HG02870 (cell line): ENCODE data around the gene DENR.
"Not testable (repeated sequence)": the region's sequence is repeated elsewhere in the genome, so short reads cannot be mapped to it uniquely, and the experiment has no call there.

ENCODE experiments used
- ATAC-seq: cut with Tn5 transposase; IDR thresholded peaks from one replicate; pipeline ENCODE4 v1.9.1; 2021; ENCODE audit warnings: mild to moderate bottlenecking, moderate library complexity; ENCODE audit not compliant: unreplicated experiment

DENR gene, protein sequence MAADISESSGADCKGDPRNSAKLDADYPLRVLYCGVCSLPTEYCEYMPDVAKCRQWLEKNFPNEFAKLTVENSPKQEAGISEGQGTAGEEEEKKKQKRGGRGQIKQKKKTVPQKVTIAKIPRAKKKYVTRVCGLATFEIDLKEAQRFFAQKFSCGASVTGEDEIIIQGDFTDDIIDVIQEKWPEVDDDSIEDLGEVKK

DNA sequence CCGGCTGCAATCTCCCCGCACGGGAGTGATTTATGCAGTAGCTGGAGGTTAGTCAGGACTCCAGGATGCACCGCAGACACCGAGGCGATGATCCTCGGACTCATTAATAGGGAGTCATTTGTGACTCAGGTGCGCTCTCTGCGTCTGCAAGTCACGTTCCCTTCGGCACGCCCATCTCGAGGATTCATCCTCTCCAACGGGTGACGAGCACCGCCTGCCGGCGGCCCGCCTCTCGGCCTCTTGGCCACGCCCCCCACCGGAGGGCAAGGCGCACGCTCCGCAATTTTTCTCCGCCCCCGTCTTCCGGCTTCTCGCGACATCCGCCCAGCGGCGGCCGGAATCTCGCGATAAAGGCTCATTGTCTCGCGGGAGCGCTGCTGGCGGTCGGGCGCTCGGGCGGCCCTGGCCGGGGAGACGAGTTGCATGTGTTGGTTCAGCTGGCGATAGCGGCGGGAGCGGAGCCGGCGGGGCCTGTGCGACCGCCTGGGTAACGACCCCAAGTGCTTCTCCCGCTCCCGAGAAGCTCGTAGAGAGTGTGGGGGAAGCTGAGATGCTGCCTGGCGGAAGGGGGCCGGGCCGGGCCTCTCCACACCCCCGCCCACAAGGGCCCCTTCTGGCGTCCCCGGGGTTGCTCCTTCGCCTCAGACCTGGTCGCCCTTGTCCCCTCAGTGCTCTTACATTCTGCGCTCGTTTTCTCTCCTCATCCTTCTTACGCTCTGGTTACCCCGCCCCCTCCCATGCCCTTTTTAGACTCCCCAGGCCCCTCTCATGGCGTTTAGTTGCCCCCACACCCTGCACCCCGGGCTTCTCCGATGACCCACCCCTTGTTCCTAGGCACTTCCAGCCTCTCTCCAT, at the start of gene DENR:
TSS of gene DENR (plus strand) at position 361 of the 855 bp plus-strand sequence. CDS start 878 bp downstream, outside the sequence.
- peak; percentile 94 for ATAC-seq

DNA sequence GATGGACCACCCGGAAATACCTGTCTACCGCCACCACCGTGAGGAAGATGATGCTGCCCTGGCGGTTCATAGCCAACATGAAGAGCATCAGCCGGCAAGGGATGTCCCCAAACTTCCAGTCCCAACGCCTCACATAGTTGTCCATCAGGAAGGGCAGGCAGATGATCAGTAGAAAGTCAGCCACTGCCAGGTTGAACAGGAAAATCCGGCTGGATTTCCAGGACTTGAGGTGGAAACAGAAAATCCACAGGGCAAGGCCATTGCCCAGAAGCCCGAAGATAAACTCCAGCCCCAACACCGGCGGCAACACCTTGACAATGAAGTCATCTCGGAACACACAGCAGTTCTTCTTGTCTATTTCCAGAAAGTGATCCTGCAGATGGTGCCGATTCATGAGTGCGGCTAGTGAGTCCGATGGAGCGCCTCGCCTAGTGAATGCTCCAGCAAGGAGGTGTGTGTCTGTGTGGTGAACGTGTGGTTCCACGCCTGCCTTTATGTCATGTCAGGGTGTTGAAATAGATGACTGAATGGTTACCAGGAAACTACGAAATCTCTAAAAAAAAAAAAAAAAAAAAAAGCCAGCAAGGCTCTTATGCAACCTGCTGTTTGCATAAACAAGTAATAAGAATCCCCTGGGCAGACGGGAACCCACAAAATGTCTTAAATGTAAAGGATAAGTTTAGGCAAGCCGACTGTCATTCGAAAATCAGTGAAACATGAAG, 49.6 kb upstream of the DENR start, which contains the start of gene HCAR2:
TSS of gene HCAR2 (minus strand) at position 468 of the 722 bp plus-strand sequence. CDS start at position 394, 74 bp downstream.
- not testable (repeated sequence) for ATAC-seq

DNA sequence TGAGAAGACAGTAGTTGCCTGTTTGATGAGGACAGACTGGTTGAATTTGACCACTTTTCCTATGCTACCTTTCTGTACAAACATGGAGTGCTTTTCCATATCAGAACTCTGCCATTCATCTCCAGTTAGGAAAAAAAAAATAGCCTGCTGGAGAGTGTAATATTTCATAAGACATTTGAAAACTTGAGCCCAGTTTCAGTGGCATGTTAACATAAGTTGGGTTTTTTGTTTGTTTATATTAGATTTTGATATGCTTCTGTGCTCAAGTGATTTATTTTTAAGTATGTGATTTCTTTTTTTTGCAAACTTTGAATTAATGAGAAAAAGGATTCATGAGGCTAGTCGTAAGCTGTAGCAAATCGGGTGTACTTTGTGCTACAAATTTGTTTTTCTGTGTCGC, 48.8 kb upstream of the DENR start:
- ATAC-seq = not testable (repeated sequence)

DNA sequence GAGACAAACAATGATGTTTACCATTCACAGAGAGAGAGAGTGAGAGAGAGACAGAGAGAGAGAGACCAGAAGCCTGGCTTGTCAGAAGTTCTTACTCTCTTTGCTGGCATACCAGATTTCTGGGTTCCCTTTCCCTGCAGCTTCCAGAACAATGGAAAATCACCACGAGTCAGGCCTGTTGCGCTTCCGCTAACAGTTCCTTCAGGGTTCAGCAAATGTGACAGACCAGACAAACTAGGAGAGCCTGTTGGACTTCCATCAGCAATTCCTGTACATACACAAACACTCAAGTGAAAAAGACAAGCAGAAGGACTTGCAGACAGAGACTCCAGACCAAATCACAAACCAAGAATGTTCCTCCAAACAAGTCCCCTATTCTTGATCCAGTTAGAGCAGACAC, 43.3 kb upstream of the DENR start:
- ATAC-seq = not testable (repeated sequence)

DNA sequence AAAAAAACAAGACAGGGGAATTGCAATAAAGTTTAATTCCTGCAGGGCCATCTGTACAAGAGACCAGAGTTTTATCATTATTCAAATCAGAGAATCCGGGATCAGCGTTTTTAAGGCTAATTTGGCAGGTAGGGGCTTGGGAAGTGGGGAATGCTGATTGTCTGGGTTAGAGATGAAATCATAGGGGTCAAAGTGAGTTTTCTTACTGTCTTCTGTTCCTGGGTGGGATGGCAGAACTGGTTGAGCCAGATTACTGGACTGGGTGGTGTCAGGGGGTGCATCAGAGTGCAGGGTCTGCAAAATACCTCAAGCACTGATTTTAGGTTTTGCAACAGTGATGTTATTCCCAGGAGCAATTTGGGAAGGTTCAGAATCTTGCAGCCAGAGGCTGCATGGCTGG, 42.3 kb upstream of the DENR start:
- not testable (repeated sequence) for ATAC-seq

DNA sequence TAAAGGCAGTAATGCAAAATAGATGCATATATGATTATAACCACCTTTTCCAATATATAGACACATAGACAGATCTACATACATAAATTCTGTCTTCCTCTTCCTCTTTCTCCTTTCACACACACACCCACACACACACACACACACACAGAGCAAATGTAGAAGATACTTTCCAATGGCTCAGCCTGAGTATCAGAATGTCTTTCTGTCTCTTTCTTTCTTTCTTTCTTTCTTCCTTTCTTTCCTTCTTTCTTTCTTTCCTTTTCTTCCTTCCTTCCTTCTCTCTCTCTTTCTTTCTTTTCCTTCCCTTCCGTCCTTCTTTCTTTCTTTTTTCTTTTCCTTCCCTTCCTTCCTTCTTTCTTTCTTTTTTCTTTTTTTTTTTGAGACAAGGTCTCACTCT, 41.4 kb upstream of the DENR start:
- ATAC-seq = not testable (repeated sequence)

DNA sequence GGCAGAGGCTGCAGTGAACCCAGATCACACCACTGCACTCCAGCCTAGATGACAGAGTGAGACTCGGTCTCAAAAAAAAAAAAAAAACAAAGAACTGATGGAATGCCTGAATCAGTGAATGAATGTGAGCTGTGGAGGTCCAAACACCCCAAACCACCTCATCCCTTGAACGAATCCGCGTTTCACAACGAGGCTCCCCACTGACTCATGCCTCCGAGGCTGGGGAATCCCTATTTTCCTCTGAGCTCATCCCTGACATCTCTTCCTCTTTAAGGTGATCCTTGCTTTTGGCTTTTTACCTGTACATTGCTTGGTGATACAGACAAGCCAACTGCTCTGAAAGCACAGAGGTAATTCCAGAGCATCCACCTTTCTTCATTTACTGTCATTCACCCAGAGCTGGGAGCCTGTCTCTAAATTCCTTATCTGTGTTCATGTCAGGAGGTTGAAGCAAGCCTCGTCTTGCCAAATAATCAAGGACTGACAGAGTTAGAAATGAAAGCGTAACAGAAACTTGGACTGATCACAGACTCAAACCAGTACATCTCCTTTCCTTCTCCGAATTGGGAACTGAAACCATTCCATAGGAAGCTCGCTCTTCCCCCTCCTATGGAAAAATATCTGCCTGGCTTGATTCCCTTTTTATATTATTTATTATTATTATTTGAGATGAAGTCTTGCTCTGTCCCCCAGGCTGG, 39.0 kb upstream of the DENR start:
- ATAC-seq = not testable (repeated sequence)

DNA sequence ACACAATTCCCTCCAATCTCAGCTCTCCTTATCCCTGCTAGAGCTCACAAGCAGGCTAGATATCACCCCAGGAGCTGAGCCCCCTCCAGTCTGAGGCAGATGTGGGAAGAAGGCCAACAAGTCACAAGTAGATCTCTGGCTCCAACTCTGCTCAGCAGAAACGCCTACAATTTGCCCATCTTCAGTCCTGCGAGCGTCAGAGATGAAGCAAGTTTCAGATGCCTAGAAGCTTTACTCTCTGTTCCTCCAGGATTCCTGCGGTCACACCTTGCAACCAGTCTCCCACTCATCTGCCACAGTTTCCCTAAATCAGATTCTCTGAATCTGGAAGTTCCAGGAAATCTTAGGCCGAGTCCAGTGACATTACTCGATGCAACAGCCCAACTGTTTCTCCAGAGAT, 37.4 kb upstream of the DENR start:
- ATAC-seq = not testable (repeated sequence)

DNA sequence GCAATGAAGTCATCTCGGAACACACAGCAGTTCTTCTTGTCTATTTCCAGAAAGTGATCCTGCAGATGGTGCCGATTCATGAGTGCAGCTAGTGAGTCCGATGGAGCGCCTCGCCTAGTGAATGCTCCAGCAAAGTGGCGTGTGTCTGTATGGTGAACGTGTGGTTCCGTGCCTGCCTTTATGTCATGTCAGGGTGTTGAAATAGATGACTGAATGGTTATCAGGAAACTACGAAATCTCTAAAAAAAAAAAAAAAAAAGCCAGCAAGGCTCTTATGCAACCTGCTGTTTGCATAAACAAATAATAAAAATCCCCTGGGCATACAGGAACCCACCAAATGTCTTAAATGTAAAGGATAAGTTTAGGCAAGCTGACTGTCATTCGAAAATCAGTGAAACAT, 36.0 kb upstream of the DENR start, which contains the start of gene HCAR3:
TSS of gene HCAR3 (minus strand) at position 154 of the 400 bp plus-strand sequence. CDS start at position 80, 74 bp downstream.
- ATAC-seq = not testable (repeated sequence)

DNA sequence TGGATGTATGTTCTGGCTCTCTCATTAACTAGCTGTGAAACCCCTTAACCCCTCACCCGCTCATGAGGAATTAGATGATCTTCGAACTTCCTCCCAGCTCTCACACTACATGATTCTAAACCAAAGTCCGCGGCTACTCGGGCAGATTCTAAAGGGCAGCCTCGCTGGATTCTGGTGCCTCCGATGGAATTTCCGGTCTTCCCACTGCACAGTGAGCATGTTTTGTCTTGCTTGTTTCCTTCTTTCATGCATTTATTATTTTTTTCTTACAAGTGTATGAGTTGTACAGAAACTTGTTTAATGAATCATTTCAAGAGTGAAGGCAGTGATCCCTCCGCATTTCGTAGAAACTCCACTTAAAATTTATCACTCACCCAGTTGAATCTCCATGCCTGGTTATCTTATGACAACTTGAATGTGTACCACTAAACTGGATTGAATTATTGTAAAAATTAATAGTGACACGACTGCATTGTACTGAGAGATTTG, 31.5 kb upstream of the DENR start:
- ATAC-seq = no peak

DNA sequence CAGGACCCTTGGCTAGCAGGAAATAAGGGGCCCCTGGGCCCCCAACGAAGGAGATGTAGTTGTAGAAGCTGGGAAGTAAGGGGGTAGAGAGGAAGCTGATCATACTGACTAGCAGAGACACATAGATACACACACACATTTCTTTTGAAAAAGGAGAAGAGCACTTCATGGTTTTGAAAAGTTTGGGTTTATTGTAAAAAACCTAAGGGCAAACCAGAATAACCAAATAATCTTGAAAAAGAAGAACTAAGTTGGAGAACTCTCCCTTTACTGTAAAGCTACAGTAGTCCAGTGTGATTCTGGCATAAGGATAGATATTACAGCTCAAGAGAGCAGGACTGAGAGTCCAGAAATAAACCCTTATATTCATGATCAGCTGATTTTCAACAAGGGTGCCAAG, 30.2 kb upstream of the DENR start:
- ATAC-seq = no peak

DNA sequence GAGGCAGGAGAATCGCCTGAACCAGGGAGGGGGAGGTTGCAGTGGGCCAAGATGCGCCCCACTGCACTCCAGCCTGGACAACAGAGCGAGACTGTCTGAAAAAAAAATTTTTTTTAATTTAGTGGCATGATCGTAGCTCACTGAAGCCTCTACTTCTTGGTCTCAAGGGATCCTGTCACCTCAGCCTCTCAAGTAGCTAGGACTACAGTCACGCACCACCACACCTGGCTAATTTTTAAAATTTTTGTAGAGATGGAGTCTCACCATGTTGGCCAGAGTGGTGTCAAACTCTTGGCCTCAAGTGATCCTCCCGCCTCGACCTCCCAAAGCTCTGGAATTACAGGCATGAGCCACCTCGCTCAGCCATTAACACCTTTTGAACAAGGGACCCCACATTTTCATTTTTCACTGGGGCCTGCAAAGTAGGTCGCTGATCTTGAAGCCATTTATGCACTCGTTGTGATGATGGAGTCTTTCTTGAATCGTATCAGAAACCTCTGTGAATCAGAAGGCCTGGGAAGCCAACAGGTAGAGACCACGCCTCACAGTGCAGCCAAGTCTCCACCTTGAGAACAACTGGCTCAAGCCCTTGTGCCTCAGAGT, 27.9 kb upstream of the DENR start:
- no peak for ATAC-seq

DNA sequence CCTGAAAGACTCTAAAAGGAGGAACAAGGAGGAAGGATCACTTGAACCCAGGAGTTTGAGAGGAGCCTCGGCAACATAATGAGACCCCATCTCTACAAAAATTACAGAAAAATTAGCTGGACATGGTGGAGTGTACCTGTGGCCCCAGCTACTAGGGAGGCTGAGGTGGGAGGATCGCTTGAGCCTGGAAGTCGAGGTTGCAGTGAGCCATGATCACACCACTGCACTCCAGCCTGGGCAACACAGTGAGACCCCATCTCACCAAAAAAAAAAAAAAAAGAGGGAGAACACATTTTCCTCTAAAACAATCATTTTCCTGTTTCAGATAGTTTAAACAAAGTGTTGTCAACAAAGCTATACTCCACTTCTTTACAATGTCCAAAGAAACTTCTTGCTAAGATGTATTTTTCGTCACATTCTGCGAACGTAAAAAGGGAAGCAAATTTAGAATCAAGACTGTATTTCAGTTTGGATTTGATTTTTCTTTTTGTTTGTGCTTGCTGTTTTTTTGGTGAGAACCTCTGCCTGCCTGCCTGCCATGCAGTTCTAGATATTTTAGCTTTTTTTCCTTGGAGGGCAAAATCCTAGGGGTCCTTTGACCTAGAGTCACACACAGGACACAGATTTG, 27.1 kb upstream of the DENR start:
- no peak for ATAC-seq

DNA sequence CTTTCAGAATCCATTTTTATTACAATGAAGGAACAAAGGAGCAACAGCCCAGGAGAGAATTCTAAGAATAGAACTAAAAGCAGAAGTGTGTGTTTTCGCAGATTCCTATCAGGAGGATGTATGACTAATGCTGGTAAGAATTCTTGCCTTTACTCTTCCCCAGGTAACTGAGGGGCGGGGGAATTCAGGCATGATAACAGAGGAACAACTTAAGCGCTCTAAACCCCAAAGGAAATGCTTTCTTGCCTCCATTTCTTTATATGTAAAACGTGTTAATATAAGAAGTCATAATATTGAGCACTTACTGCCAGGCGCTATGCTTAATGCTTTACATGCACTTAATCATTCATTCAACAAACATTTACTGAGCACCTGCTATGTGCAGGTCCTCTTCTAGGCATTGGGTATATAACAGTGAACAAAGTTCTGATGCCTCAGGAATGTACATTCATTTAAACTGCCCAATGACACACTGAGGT, 26.5 kb upstream of the DENR start:
- no peak for ATAC-seq

DNA sequence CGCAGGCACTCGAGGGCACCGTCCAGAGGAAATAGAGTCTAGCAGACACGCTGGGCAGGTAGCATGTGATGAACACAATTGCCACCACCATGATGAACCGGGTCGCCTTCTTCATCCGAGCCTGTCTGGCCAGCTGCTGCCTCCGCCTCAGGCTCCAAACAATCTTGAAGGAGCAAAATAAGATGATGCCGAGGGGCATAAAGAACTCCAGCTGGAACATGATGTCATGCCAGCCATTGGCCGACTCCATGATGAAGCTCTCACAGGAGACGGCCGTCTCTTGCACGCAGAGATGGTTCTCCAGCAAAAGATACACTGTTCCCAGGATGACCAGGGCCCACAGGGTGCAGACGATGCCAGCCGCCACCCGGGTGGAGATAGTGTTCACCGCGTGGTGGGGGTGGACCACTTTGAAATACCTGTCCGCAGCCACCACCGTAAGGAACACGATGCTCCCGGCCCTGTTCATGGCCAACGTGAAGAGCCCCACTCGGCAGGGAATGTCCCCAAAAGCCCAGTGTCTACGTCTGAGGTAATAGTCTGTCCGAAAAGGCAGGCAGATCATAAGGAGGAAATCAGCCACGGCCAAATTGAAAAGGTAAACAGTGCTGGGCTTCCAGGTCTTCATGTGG, 22.9 kb upstream of the DENR start:
- ATAC-seq = no peak

DNA sequence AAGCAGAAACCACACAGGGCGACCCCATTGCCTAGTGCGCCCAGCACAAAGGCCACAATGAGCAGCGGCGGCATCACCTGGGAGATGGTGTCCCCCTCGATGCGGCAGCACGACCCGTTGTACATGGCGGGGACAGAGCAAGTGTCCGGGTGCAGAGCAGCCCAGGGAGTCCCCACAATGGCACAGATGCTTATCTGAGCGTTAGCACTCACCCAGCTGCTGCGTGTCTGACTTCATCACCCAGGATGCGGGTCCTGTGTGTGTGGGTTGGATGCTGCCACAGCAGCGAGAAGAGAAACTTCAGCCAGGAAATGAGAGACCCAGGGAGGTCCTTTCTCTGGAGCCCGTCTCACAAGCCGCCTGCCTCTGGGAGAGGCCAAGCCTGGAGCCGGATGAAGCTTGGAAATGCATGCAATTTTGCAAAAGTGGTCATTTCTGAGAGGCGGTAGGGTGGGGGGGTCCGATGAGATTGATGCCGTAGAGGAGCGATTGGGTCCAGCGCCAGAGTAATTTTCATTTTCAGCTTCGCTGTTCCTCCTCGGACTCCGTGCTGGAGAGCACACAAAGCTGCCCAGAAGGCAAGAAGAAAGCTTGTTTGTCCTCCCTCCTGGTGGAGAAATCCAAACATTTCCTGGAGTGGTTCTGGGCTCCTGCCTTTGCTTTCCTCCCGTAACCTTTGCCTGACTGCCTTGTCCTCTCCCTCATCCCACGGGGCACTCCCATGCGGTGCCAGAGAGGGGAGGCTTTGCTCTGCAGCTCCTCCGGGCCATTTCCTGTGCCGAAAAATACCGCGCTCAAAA, 22.2 kb upstream of the DENR start, which contains the start of gene HCAR1:
TSS of gene HCAR1 (minus strand) at position 630 of the 800 bp plus-strand sequence. CDS start at position 125, 505 bp downstream.
- ATAC-seq = no peak

DNA sequence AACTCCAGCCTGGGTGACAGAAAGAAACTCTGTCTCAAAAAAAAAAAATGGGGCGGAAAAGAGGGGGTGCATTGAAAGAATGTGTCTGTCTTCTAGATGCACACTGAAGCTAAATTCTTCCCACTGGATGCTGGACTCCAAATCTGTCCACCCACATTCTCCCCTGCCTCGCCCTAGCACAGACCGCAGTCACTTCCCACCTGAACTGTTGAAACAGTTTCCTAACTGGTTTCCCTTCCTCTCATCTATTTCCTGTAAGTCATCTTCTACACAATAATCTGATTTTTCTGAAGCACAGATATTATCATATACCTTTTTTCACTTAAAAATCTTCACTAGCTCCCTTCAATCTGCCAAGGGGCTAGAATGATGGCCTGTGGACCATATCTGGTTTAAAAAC, 20.5 kb upstream of the DENR start:
- ATAC-seq = no peak

DNA sequence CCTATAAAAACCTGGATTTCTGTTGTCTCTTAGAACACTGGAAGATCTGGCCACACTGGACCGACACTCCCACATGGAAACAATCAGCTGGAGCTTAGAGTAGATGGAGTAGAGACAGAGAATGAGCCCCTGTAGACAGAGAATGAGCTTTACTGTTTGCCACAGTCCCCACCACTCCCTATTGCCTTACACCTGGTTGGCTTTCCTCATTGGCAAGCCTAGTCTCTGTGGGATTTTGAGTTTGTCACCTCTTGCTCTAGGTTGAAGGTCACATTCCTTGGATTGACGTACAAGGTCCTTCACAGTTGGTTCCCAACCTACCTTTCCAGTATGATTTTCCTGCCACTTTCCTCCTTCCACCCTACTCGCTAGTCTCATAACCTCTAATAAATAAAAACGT, 20.0 kb upstream of the DENR start:
- ATAC-seq = no peak
